ENCODE data around the gene NKAIN1.

The NKAIN1 gene

GRCh38 chr1:31214316-31215064 lies 25.2 kb downstream of the NKAIN1 start:
- no peak overlapping the region for H3K4me3 ChIP-seq (ENCODE audit: low read depth, low read length)
- DNase-seq (ENCODE audit: low read depth): no peak
- no peak for TF ChIP-seq POLR2A (IDR thresholded peaks at IDR 0.05; ENCODE audit: extremely low read depth, insufficient read length)
- TF ChIP-seq MYC (IDR thresholded peaks at IDR 0.05; ENCODE audit: low read depth, low read length): no peak
- TF ChIP-seq, protein P1, sequence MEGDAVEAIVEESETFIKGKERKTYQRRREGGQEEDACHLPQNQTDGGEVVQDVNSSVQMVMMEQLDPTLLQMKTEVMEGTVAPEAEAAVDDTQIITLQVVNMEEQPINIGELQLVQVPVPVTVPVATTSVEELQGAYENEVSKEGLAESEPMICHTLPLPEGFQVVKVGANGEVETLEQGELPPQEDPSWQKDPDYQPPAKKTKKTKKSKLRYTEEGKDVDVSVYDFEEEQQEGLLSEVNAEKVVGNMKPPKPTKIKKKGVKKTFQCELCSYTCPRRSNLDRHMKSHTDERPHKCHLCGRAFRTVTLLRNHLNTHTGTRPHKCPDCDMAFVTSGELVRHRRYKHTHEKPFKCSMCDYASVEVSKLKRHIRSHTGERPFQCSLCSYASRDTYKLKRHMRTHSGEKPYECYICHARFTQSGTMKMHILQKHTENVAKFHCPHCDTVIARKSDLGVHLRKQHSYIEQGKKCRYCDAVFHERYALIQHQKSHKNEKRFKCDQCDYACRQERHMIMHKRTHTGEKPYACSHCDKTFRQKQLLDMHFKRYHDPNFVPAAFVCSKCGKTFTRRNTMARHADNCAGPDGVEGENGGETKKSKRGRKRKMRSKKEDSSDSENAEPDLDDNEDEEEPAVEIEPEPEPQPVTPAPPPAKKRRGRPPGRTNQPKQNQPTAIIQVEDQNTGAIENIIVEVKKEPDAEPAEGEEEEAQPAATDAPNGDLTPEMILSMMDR (IDR thresholded peaks at IDR 0.05; ENCODE audit: low read depth, low read length): peak; percentile 28

DNA sequence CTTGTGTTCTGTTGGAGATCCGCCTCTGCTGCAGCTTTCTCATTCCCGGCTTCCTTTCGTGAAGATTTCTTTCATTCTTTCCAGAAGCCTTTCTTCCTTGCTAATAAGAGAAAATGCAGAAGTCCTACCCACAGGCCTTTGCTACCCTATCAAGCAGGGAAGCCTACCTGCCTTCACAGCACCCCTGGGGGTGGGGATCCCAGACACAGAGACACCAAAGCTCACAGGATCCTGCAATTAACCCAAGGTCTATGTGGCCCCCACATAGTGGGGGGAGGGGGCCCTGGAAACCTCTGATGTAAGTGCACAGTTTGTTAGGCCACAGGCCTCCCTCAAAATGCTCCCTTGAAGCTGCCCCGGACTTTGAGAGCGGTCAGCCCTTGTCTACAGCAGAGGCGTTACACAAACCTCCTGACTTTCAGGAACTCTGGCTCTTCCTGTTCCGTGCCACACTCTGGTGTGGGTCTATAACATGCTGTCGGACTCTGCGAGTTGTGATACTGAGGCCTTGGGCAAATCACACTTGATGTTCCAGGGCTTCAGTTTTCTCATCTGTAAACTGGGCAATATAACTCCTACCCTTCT lies 31.2 kb downstream of the NKAIN1 start:
- DNase-seq (ENCODE audit: low read depth): no peak
- no peak overlapping the region for H3K4me3 ChIP-seq (ENCODE audit: low read depth, low read length)
- no peak for TF ChIP-seq MAX (IDR thresholded peaks at IDR 0.05; ENCODE audit: low read depth, low read length)
- no peak for TF ChIP-seq MYC (IDR thresholded peaks at IDR 0.05; ENCODE audit: low read depth, low read length)
- TF ChIP-seq, protein P1 (IDR thresholded peaks at IDR 0.05; ENCODE audit: low read depth, low read length): no peak
- no peak for TF ChIP-seq POLR2A (IDR thresholded peaks at IDR 0.05; ENCODE audit: extremely low read depth, insufficient read length)

- no peak overlapping the region for H3K4me3 ChIP-seq (ENCODE audit: low read depth, low read length)
- TF ChIP-seq, protein P1 (IDR thresholded peaks at IDR 0.05; ENCODE audit: low read depth, low read length): no peak
- TF ChIP-seq MAX (IDR thresholded peaks at IDR 0.05; ENCODE audit: low read depth, low read length) (no peak), POLR2A (IDR thresholded peaks at IDR 0.05; ENCODE audit: extremely low read depth, insufficient read length) (no peak), MYC (IDR thresholded peaks at IDR 0.05; ENCODE audit: low read depth, low read length) (no peak)
- DNase-seq (ENCODE audit: low read depth): no peak
These were observed 32.1 kb downstream of the NKAIN1 start for GRCh38 chr1:31207569-31207968.

DNA sequence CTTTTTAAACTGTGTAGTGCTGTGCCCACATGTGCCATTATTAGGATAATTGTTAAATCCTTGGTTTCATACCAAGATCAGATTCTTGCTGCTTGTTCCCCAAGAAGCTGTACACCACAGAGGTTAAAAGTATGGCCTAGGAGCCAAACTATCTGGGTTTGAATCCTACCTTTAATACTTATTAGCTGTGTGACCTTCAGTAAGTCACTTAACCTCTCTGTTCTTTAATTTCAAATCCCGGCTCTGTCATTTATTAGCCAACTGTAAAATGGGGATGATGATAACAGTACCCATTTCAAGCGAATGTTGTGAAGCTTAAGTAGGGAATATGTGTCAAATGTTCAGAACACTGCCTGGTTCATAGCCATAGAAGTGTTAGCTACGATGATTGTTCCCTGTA lies 32.6 kb downstream of the NKAIN1 start:
- TF ChIP-seq, protein P1 (IDR thresholded peaks at IDR 0.05; ENCODE audit: low read depth, low read length): no peak
- no peak for TF ChIP-seq MYC (IDR thresholded peaks at IDR 0.05; ENCODE audit: low read depth, low read length)
- no peak for TF ChIP-seq MAX (IDR thresholded peaks at IDR 0.05; ENCODE audit: low read depth, low read length)
- TF ChIP-seq POLR2A (IDR thresholded peaks at IDR 0.05; ENCODE audit: extremely low read depth, insufficient read length): no peak
- H3K4me3 ChIP-seq (ENCODE audit: low read depth, low read length): no peak overlapping the region
- no peak for DNase-seq (ENCODE audit: low read depth)

GRCh38 chr1:31203215-31203614 lies 36.5 kb downstream of the NKAIN1 start:
- no peak overlapping the region for H3K4me3 ChIP-seq (ENCODE audit: low read depth, low read length)
- no peak for DNase-seq (ENCODE audit: low read depth)
- no peak for TF ChIP-seq POLR2A (IDR thresholded peaks at IDR 0.05; ENCODE audit: extremely low read depth, insufficient read length)
- TF ChIP-seq MAX (IDR thresholded peaks at IDR 0.05; ENCODE audit: low read depth, low read length): no peak
- TF ChIP-seq MYC (IDR thresholded peaks at IDR 0.05; ENCODE audit: low read depth, low read length): no peak
- TF ChIP-seq, protein P1 (IDR thresholded peaks at IDR 0.05; ENCODE audit: low read depth, low read length): no peak
